ENCODE measurements around the gene CDC7. TPM values are rescaled to one million over a fixed set of nuclear protein-coding genes. Genes with fewer than 3 reads are reported as not detected.

CDC7 gene
- total RNA-seq, 1 donor from 2014 or later: 3.9 TPM

GRCh38 chr1:91564888-91565701, 64.4 kb downstream of the CDC7 start:
- no peaks in the 10 kb centered on the region for H3K27me3 Mint-ChIP-seq (ENCODE audit: low read depth)
- peaks cover 19% of the 10 kb centered on the region for H3K4me1 Mint-ChIP-seq (ENCODE audit: low read depth)
- no peak for TF ChIP-seq CTCF (IDR thresholded peaks at IDR 0.05)
- H3K4me3 Mint-ChIP-seq (ENCODE audit: unreplicated experiment): no peak overlapping the region
- H3K27ac Mint-ChIP-seq (ENCODE audit: unreplicated experiment): peak overlapping the region; percentile 36
- H3K9me3 Mint-ChIP-seq (ENCODE audit: low read depth): peaks cover 7% of the 10 kb centered on the region
- H3K36me3 Mint-ChIP-seq (ENCODE audit: low read depth): peaks cover 3% of the 10 kb centered on the region
- no peak for DNase-seq (ENCODE audit: low spot score)

GRCh38 chr1:91567583-91567982, 66.9 kb downstream of the CDC7 start:
- Mint-ChIP-seq H3K4me3 (ENCODE audit: unreplicated experiment) (no peak overlapping the region), H3K27ac (ENCODE audit: unreplicated experiment) (no peak overlapping the region), H3K9me3 (ENCODE audit: low read depth) (peaks cover 7% of the 10 kb centered on the region), H3K4me1 (ENCODE audit: low read depth) (peaks cover 28% of the 10 kb centered on the region), H3K36me3 (ENCODE audit: low read depth) (peaks cover 3% of the 10 kb centered on the region), H3K27me3 (ENCODE audit: low read depth) (no peaks in the 10 kb centered on the region)
- TF ChIP-seq CTCF (IDR thresholded peaks at IDR 0.05): no peak
- DNase-seq (ENCODE audit: low spot score): no peak

GRCh38 chr1:91568261-91568660, 67.6 kb downstream of the CDC7 start:
- Mint-ChIP-seq H3K4me3 (ENCODE audit: unreplicated experiment) (no peak overlapping the region), H3K9me3 (ENCODE audit: low read depth) (peaks cover 7% of the 10 kb centered on the region), H3K36me3 (ENCODE audit: low read depth) (peaks cover 3% of the 10 kb centered on the region), H3K4me1 (ENCODE audit: low read depth) (peaks cover 28% of the 10 kb centered on the region), H3K27ac (ENCODE audit: unreplicated experiment) (no peak overlapping the region), H3K27me3 (ENCODE audit: low read depth) (no peaks in the 10 kb centered on the region)
- DNase-seq (ENCODE audit: low spot score): no peak
- no peak for TF ChIP-seq CTCF (IDR thresholded peaks at IDR 0.05)

- Mint-ChIP-seq H3K4me1 (ENCODE audit: low read depth) (peaks cover 28% of the 10 kb centered on the region), H3K36me3 (ENCODE audit: low read depth) (no peaks in the 10 kb centered on the region), H3K27me3 (ENCODE audit: low read depth) (no peaks in the 10 kb centered on the region), H3K4me3 (ENCODE audit: unreplicated experiment) (peak overlapping the region; percentile 13), H3K9me3 (ENCODE audit: low read depth) (no peaks in the 10 kb centered on the region), H3K27ac (ENCODE audit: unreplicated experiment) (peak overlapping the region; percentile 97)
- no peak for DNase-seq (ENCODE audit: low spot score)
- no peak for TF ChIP-seq CTCF (IDR thresholded peaks at IDR 0.05)
Observed at GRCh38 chr1:91569411-91570119, 68.9 kb downstream of the CDC7 start.

- no peaks in the 10 kb centered on the region for H3K27me3 Mint-ChIP-seq (ENCODE audit: low read depth)
- DNase-seq (ENCODE audit: low spot score): no peak
- H3K4me1 Mint-ChIP-seq (ENCODE audit: low read depth): peaks cover 28% of the 10 kb centered on the region
- peak overlapping the region; percentile 97 for H3K27ac Mint-ChIP-seq (ENCODE audit: unreplicated experiment)
- no peak overlapping the region for H3K4me3 Mint-ChIP-seq (ENCODE audit: unreplicated experiment)
- TF ChIP-seq CTCF (IDR thresholded peaks at IDR 0.05): no peak
- H3K9me3 Mint-ChIP-seq (ENCODE audit: low read depth): no peaks in the 10 kb centered on the region
- H3K36me3 Mint-ChIP-seq (ENCODE audit: low read depth): no peaks in the 10 kb centered on the region
Observed at GRCh38 chr1:91570120-91570448, 69.4 kb downstream of the CDC7 start.
